Islet precursor cell (in vitro differentiated cells): ENCODE data around the gene NFIB.

Experiments
- DNase-seq: peaks from one replicate; pipeline ENCODE4 v3.0.0-alpha.2; 2018

The NFIB gene

DNA sequence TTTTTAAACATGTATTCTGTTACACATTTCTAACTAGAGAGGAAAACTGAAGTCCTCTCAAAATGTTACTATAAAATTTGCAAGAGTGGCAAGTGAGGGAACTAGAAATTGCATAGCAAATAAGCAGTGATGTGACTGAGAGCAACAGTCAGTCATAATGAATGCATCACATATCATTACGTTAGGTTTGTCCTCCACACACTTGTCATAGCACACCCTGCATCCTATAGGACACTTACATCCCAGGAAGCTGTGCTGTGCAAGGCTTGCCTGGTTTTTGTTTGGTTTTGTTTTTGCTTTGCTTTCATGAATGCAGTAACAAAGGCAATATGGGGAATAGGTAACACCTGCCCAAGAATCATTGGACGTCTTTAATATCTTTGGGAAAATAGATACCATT is 10.8 kb downstream of the NFIB start:
- DNase-seq = no peak

DNA sequence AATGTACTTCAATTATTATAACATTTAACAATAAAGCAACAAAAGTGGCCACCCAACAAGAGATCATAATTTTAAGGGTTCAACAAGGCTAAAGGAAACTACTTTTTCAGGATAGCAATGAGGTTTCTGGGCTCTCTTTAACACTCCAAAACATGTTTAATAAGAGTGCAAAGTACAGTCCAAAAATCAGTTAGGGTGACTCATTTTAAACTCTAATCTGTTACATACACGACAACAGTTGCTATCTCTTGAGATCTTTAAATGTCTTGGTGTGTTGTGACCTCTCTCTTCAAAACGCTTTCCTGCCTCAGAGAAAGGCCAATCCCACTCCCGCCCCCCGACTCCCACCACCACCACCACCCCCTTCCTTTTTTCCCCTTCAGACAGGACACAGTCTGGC is 11.5 kb downstream of the NFIB start:
- no peak for DNase-seq

- DNase-seq = no peak
Observed at GRCh38 chr9:14301583-14302021, 12.3 kb downstream of the NFIB start.

DNA sequence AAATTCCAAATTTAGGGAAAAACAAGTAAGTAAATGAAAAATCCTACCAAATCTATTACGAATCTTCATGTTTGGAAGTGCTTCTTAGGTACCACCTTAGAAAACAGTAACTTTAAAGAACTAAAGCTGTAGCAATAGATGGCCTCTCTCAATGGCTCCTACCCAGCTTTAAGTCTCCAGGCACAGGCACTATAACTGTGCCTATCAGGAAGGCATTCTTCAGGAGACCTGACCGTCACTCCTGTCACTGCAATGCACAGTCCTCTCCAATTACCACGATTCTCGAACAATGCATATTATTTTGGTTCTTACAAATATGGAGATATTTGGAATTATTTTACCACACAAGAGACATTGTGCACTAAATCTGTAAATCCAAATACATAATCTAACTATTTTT is 12.9 kb downstream of the NFIB start:
- DNase-seq = no peak

DNA sequence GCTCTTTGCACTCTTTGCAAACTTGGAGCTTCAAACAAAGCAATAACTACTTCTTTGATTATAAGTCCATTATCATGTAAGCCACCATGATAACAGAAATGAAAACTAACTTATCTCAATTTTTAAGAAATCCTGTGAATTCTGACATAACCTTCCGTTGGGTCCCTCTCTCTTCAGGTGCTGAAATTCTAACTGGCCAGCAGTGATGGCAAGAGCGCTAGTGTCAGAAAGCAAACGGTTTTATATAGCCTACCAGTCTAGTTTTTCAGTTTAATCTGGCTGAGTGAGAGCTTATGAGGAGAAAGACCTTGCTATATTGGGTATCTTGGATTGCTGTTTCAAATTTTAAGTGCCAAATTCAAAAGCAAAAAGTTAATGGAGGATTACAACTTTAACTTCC is 13.4 kb downstream of the NFIB start:
- no peak for DNase-seq

- DNase-seq = no peak
Observed at GRCh38 chr9:14300040-14300439, 13.9 kb downstream of the NFIB start.

DNA sequence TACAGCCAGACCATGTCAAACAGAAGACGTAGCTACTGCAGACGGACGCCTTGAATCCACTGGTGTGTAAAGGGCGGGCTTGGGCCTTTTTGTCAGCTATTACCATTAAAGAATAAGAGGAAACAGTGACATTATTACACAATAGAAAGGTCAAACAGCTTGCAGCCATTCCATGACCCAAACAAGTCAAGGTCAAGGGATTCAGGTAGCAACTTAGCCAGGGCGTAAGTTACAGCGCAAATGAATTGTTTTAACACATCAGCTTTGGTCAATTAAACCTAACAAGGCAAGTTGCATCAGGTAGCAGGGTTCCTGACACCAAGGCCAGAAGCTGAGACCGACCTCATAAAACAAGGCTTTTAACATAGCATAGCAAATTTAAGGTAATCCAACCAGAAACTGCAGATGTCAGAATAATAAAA is 15.3 kb downstream of the NFIB start:
- no peak for DNase-seq

DNA sequence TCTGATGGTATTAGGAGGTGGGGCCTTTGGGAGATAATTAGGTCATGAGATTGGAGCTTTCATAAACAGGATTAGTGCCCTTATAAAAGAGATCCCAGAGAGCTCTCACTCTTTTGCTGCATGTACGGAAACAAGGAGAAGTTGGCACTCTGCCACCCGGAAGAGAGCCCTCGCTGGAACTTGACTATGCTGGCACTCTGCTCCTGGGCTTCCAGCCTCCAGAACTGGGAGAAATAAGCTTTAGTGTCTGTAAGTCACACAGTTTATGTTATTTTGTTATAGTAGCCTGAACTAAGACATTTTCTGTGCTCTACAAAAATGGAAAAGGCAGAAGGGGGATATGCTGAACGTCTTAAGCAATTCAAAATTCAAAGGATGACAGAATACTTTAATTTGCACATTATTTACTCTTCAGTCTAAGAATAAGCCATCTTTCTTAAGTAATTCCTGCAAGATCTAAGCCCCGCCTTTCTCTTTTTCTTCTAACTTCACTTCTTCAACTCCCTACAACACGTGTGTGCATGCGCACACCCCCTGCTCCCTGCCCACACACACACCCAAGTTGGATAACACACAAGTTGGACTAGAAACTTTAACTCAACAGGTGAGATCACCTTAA is 17.3 kb downstream of the NFIB start:
- no peak for DNase-seq

GRCh38 chr9:14294659-14295058 is 19.3 kb downstream of the NFIB start:
- no peak for DNase-seq

DNA sequence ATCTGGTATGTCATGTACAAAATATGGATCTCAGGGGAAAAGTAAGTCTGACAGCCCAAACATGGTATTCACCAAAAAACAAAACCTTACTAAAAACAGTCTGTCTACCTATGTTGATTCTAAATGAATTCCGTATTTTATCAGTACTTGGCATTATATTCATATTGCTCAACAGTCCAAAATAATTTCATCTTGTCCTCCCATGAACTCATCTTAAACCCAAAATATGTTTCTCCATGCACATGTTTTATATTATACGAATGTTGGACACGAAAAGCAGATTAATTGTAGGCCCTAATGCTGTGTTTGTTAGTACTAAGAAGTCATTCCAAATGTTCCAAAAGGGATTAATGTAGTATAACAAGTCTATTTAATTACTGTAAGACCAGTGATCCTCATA is 20.1 kb downstream of the NFIB start:
- no peak for DNase-seq

DNA sequence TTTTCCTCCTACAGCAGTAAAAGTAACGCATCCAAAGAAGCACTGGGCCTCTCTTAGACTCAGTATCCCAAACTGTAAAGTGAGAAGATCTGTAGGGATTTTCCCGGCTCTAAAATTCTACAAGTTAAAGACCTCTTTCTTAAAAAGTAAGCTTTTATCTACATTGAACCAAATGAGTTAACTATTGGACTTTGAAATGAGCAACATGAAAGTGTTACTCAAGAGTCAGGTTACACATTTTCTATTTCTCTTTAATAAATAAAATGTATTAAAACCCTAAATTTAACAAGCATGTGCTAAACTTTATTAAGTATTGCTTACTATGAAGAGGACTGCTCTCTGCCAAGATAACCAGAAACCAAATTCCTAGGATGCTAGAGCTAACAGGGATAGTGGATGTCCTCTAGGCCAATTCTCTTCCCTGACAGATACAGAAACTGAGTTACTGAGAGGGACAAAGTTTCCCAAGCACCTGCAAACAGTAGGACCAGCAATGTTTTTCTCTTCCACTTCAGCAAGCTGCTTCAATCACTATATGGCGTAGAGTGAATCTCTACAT is 21.7 kb downstream of the NFIB start:
- no peak for DNase-seq

GRCh38 chr9:14289916-14290315 is 24.0 kb downstream of the NFIB start:
- DNase-seq = no peak

GRCh38 chr9:14288433-14288832 is 25.5 kb downstream of the NFIB start:
- DNase-seq = no peak

DNA sequence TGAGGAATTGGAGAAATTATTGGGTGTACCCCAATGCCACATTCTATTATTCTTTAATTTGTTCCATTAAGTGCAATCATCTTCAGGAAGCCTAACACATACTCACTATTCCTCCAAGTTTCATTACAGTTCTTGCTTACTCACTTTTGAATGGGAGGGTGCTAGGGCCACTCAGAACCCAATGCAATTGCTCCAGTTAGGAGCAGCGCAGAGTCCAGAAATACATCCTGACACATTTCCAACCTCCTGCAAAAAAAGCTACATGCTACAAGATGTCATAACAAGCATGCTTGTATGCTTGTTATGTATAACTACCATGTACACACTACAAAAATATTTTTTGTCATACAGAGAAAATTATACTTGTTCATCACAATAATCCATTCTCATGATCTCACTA is 27.8 kb downstream of the NFIB start:
- DNase-seq = no peak

- DNase-seq = peak; percentile 63
Observed at GRCh38 chr9:14283276-14283675, 30.7 kb downstream of the NFIB start.

DNA sequence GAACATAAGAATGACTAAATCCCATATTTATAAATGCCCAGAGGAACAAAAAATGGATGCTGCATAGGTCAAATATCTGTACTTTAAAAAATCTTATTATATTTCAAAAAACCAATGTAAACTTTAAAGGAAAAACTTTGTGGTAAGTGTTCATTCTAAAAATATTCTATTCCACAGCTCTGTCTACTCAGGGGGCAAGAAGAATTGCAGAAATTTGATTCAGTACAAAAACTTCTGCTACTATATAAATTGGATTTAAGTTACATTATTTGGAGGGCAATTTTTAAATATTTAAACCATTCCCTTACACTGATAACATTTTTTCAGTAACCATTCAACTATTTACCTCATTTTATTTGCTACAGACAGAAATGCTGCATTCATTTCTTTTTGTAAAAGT is 32.1 kb downstream of the NFIB start:
- no peak for DNase-seq

- no peak for DNase-seq
Observed at GRCh38 chr9:14281136-14281795, 32.7 kb downstream of the NFIB start.

GRCh38 chr9:14279671-14280070 is 34.3 kb downstream of the NFIB start:
- no peak for DNase-seq

GRCh38 chr9:14278291-14278721 is 35.6 kb downstream of the NFIB start:
- DNase-seq = peak; percentile 53

DNA sequence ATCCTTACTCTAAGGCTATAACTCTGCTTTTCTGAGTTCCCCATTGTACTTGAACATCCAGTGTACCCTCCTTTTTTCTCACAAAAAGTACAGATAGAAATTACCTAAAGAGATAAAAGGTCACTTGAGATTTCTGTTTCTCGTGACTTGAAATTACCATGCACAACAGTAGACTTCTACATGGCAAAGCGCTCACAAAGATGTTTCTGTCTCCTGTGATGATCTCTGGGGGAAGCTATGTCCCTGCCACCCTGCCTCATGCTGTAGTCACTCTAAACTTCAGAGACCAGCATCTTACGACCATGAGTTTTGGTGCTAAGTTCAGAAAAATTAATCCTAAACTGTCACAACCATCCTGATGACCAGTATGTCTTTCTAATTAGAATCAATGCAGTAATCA is 36.2 kb downstream of the NFIB start:
- DNase-seq = no peak

GRCh38 chr9:14277244-14277643 is 36.7 kb downstream of the NFIB start:
- DNase-seq = no peak

- no peak for DNase-seq
Observed at GRCh38 chr9:14275331-14275730, 38.6 kb downstream of the NFIB start.

DNA sequence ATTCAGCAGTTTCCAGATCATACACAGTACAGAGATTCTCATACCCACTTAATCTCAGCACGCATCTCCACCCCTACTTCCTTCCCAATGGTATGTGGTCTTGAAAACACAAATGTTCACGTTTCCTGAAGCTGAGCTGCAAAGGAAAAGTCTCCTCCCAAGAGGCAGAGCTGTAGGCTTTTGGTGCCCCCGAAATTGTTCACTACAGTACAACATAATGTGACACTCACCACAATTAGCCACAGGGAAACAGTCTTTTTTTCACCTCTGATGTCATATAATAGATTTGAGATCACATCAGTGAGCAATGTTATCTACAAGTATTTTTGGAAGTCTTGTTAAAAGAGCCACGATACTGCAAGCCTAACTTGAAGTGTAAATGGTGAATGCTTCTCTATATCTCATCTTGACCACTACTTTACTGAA is 40.2 kb downstream of the NFIB start:
- no peak for DNase-seq

DNA sequence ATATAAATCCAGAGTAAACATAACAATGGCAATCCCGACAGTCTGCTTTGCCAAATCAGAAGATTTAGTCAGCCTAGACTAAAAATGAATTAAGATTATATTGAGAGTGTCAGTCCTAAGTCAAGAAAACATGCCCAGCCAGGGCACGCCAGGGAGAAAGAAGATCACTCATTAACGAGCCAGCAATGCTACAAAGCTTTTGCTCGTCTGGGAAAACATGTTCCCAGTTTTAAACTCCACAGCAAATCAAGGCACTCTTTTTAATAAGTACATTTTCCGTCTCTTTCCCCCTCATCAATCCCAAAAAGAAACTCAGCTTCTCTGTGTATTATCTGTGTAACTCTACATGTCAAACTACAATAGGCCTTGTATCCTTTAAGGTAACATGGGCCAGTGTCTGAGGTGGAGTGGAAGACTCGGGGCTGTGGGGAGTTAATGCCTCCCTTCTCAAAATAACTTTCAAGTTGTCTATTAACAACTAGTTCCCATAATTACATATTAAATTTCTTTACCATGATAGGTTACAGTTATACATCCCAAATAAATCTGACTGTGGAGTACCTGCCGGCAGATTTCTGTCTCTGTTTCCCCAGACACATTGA is 40.9 kb downstream of the NFIB start:
- no peak for DNase-seq
